ENCODE results near the gene THYN1. TPM values are rescaled to one million over a fixed set of nuclear protein-coding genes. Genes with fewer than 3 reads are reported as not detected.

THYN1 gene
- total and polyA plus RNA-seq, 12 donors = 32.8 to 91.0 (median 48.6) TPM

GRCh38 chr11:134206185-134206584 lies 47.0 kb downstream of the THYN1 start:
- no peak for TF ChIP-seq POLR2A (IDR thresholded peaks at IDR 0.05)
- 75 to 94% (median 88%) methylated on average over 5 of the region's 5 CpGs for WGBS, 4 donors
- Histone ChIP-seq H3K27ac (no peak overlapping the region), H3K9me3 (replicated peaks in 1 of 3) (no peaks in the 10 kb centered on the region), H3K4me1 (replicated peaks in 1 of 2) (no peaks in the 10 kb centered on the region), H3K27me3 (no peaks in the 10 kb centered on the region), H3K36me3 (replicated peaks in 1 of 2) (peaks cover 0 to 53% of the 10 kb centered on the region in 2 donors), H3K4me3 (no peak overlapping the region)
- intact Hi-C loops (cut with DNase I) = no loop called here
- peak in 1 of 7 donors; percentile 72 for DNase-seq

GRCh38 chr11:134205729-134206128 lies 47.4 kb downstream of the THYN1 start:
- Histone ChIP-seq H3K36me3 (replicated peaks in 1 of 2) (peaks cover 0 to 53% of the 10 kb centered on the region in 2 donors), H3K27ac (no peak overlapping the region), H3K4me1 (replicated peaks in 1 of 2) (no peaks in the 10 kb centered on the region), H3K4me3 (no peak overlapping the region), H3K27me3 (no peaks in the 10 kb centered on the region), H3K9me3 (replicated peaks in 1 of 3) (no peaks in the 10 kb centered on the region)
- intact Hi-C loops (cut with DNase I) = no loop called here
- WGBS, 4 donors = 94 to 97% (median 95%) methylated on average over 9 of the region's 9 CpGs
- no peak for TF ChIP-seq POLR2A (IDR thresholded peaks at IDR 0.05)
- no peak for DNase-seq

- H3K27ac ChIP-seq = no peak overlapping the region
- intact Hi-C loops (cut with DNase I) = no loop called here
- H3K36me3 ChIP-seq (replicated peaks in 1 of 2) = peaks cover 0 to 39% of the 10 kb centered on the region in 2 donors
- no peaks in the 10 kb centered on the region for H3K27me3 ChIP-seq
- H3K4me1 ChIP-seq (replicated peaks in 1 of 2) = no peaks in the 10 kb centered on the region
- no peak for DNase-seq
- 94 to 98% (median 96%) methylated on average over 4 of the region's 4 CpGs for WGBS, 4 donors
- H3K9me3 ChIP-seq (replicated peaks in 1 of 3) = no peaks in the 10 kb centered on the region
- H3K4me3 ChIP-seq = no peak overlapping the region
- TF ChIP-seq CTCF (IDR thresholded peaks at IDR 0.05) = no peak
- no peak for TF ChIP-seq POLR2A (IDR thresholded peaks at IDR 0.05)
These were observed 50.5 kb downstream of the THYN1 start for GRCh38 chr11:134202661-134203060.

GRCh38 chr11:134200688-134201087 lies 52.5 kb downstream of the THYN1 start:
- Histone ChIP-seq H3K4me3 (no peak overlapping the region), H3K27ac (no peak overlapping the region), H3K9me3 (replicated peaks in 1 of 3) (no peaks in the 10 kb centered on the region), H3K4me1 (replicated peaks in 1 of 2) (no peaks in the 10 kb centered on the region), H3K27me3 (no peaks in the 10 kb centered on the region), H3K36me3 (replicated peaks in 1 of 2) (peaks cover 0 to 32% of the 10 kb centered on the region in 2 donors)
- 94 to 99% (median 97%) methylated on average over 6 of the region's 6 CpGs for WGBS, 4 donors
- intact Hi-C loops (cut with DNase I) = no loop called here
- no peak for DNase-seq
- no peak for TF ChIP-seq POLR2A (IDR thresholded peaks at IDR 0.05)
- TF ChIP-seq CTCF (IDR thresholded peaks at IDR 0.05) = no peak

- DNase-seq = no peak
- WGBS, 4 donors = 97 to 99% (median 97%) methylated on average over 9 of the region's 9 CpGs
- TF ChIP-seq CTCF (IDR thresholded peaks at IDR 0.05) (no peak), POLR2A (IDR thresholded peaks at IDR 0.05) (no peak)
- Histone ChIP-seq H3K9me3 (replicated peaks in 1 of 3) (no peaks in the 10 kb centered on the region), H3K4me3 (no peak overlapping the region), H3K27ac (no peak overlapping the region), H3K4me1 (replicated peaks in 1 of 2) (no peaks in the 10 kb centered on the region), H3K36me3 (replicated peaks in 1 of 2) (peaks cover 0 to 26% of the 10 kb centered on the region in 2 donors), H3K27me3 (no peaks in the 10 kb centered on the region)
- intact Hi-C loops (cut with DNase I) = no loop called here
These were observed 53.6 kb downstream of the THYN1 start for GRCh38 chr11:134199531-134199930.

Other genes starting within 250 kb of the THYN1 start
- 10 to 100 TPM; 19.2 to 42.2 (median 38.1) TPM for gene JAM3, start 184.3 kb downstream of the THYN1 start, total RNA-seq
- gene JAM3, start 184.3 kb downstream of the THYN1 start, polyA plus RNA-seq = 10 to 100 TPM; 18.0 to 24.3 (median 23.3) TPM
- 10 to 100 TPM in 8 of 9 donors, 1 to 10 TPM in 1; 9.5 to 25.6 (median 17.3) TPM for gene NCAPD3, start 29.4 kb downstream of the THYN1 start, total RNA-seq
- 10 to 100 TPM in 1 of 3 donors, 1 to 10 TPM in 2; 6.0 to 10.4 (median 8.5) TPM for gene NCAPD3, start 29.4 kb downstream of the THYN1 start, polyA plus RNA-seq
- 10 to 100 TPM; 34.7 to 74.6 (median 45.3) TPM for gene VPS26B, start 28.7 kb downstream of the THYN1 start, total RNA-seq
- 10 to 100 TPM; 25.3 to 37.7 (median 25.4) TPM for gene VPS26B, start 28.7 kb downstream of the THYN1 start, polyA plus RNA-seq
- 10 to 100 TPM; 24.7 to 45.0 (median 35.7) TPM for gene ACAD8, start 216 bp upstream of the THYN1 start, total RNA-seq
- gene ACAD8, start 216 bp upstream of the THYN1 start, polyA plus RNA-seq = 10 to 100 TPM; 22.4 to 27.1 (median 23.3) TPM
- under 1 TPM in 4 of 9 donors, not detected in 5; 0.06 to 0.64 (median 0.19) TPM for gene GLB1L3, start 23.0 kb upstream of the THYN1 start, total RNA-seq
- 1 to 10 TPM in 1 of 3 donors, under 1 TPM in 2; 0.51 to 1.4 (median 0.61) TPM for gene GLB1L3, start 23.0 kb upstream of the THYN1 start, polyA plus RNA-seq
- 1 to 10 TPM in 7 of 9 donors, under 1 TPM in 2; 0.66 to 8.1 (median 2.0) TPM for gene GLB1L2, start 78.6 kb upstream of the THYN1 start, total RNA-seq
- gene GLB1L2, start 78.6 kb upstream of the THYN1 start, polyA plus RNA-seq = 1 to 10 TPM; 2.4 to 3.6 (median 3.5) TPM
- 1 to 10 TPM in 3 of 9 donors, under 1 TPM in 5, not detected in 1; 0.09 to 7.7 (median 0.64) TPM for gene B3GAT1, start 158.9 kb upstream of the THYN1 start, total RNA-seq
- 10 to 100 TPM in 1 of 3 donors, 1 to 10 TPM in 2; 2.1 to 10.3 (median 2.6) TPM for gene B3GAT1, start 158.9 kb upstream of the THYN1 start, polyA plus RNA-seq

Measured in adrenal gland (tissue), 12 donors.